Natural killer cell (primary cell): ENCODE results near the gene PTCH1. TPM values are rescaled to one million over a fixed set of nuclear protein-coding genes. Genes with fewer than 3 reads are reported as not detected.
A peak's percentile ranks its signal among the peaks of the same experiment; 100 is the strongest.

Experiments
- ATAC-seq, 3 donors: fragments of 150-1000 bp in 2 of 3; fragments of 200-7000 bp in 1 of 3; cut with Tn5 transposase; 1 replicate in 1 of 3; 2 replicates in 2 of 3; pipeline ENCODE4 v1.10.0; 2021; ENCODE audit warnings: mild to moderate bottlenecking in 2 of 3, moderate library complexity in 2 of 3
- DNase-seq, 2 donors: peaks; one replicate each; pipeline versions ENCODE4 v3.0.0 to v3.0.0-alpha.2; 2013 to 2021; ENCODE audit warnings: mixed read lengths in 1 of 2
- H3K27ac ChIP-seq: one replicate; pipeline ENCODE4 v1.5.1; 2013; ENCODE audit warnings: mild to moderate bottlenecking, low read length
- H3K27me3 ChIP-seq: one replicate; pipeline ENCODE4 v1.6.1; 2013; ENCODE audit warnings: low read length; ENCODE audit not compliant: control insufficient read depth, insufficient read depth
- H3K36me3 ChIP-seq: one replicate; pipeline ENCODE4 v1.6.1; 2013; ENCODE audit warnings: low read length; ENCODE audit not compliant: control insufficient read depth, insufficient read depth
- H3K4me1 ChIP-seq: one replicate; pipeline ENCODE4 v1.6.1; 2013; ENCODE audit warnings: low read length; ENCODE audit not compliant: control insufficient read depth, insufficient read depth
- H3K4me3 ChIP-seq: one replicate; pipeline ENCODE4 v1.5.1; 2013; ENCODE audit warnings: low read length
- H3K9me3 ChIP-seq: one replicate; pipeline ENCODE4 v1.6.1; 2013; ENCODE audit warnings: low read length; ENCODE audit not compliant: control insufficient read depth, insufficient read depth
- H3K27ac Mint-ChIP-seq, 2 donors: one replicate each; pipeline ENCODE4 v1.8.0; 2022; ENCODE audit warnings: mild to moderate bottlenecking in 2 of 2, mixed read lengths in 2 of 2, moderate library complexity in 1 of 2
- H3K27me3 Mint-ChIP-seq, 2 donors: one replicate each; pipeline ENCODE4 v1.8.0; 2022; ENCODE audit warnings: low read depth in 2 of 2, mixed read lengths in 2 of 2
- H3K36me3 Mint-ChIP-seq: one replicate; pipeline ENCODE4 v1.8.0; 2022; ENCODE audit warnings: mixed read lengths
- H3K4me1 Mint-ChIP-seq, 2 donors: one replicate each; pipeline ENCODE4 v1.8.0; 2022; ENCODE audit warnings: mixed read lengths in 2 of 2
- H3K4me3 Mint-ChIP-seq: one replicate; pipeline ENCODE4 v1.8.0; 2022; ENCODE audit warnings: mild to moderate bottlenecking, moderate library complexity, mixed read lengths
- H3K9me3 Mint-ChIP-seq, 2 donors: one replicate each; pipeline ENCODE4 v1.8.0; 2022; ENCODE audit warnings: mixed read lengths in 2 of 2
- CTCF ChIP-seq: fragments of 200-600 bp; IDR thresholded peaks from one replicate; pipeline ENCODE4 v1.8.0; 2022; ENCODE audit warnings: antibody characterized with exemption
- WGBS: methylation state at CpG from one replicate; pipeline ENCODE4 v1.1.7; 2013; ENCODE audit warnings: missing lambda C conversion rate; ENCODE audit not compliant: insufficient coverage; 5-methylcytosine and 5-hydroxymethylcytosine counted together
- intact Hi-C: fragments of 100-400 bp; cut with micrococcal nuclease; formaldehyde crosslinking; loops from one replicate; pipeline ENCODE4 v1.14.2; 2022
- total RNA-seq, 4 donors: library from RNA; stranded (reverse); fragments of 120-200 nt in 1 of 4; gene quantifications; one replicate each; pipeline versions ENCODE4 v1.2.3 to v1.2.4, GENCODE V29; 2013 to 2022

Gene PTCH1
- total RNA-seq, 3 donors from 2014 or later (not counting 1 experiment from before 2014, with no cell fraction given): 60.9 to 127 (median 82.1) TPM

GRCh38 chr9:95436416-95436815 is 80.4 kb downstream of the PTCH1 start:
- no peaks in the 10 kb centered on the region for H3K36me3 Mint-ChIP-seq
- H3K4me1 Mint-ChIP-seq: peaks cover 0 to 13% of the 10 kb centered on the region in 2 donors
- H3K4me3 Mint-ChIP-seq: no peak overlapping the region
- Histone ChIP-seq H3K9me3 (no peaks in the 10 kb centered on the region), H3K27me3 (peaks cover 2% of the 10 kb centered on the region), H3K4me1 (no peaks in the 10 kb centered on the region), H3K4me3 (no peak overlapping the region), H3K36me3 (no peaks in the 10 kb centered on the region), H3K27ac (no peak overlapping the region)
- intact Hi-C loops: no loop called here
- DNase-seq: no peak
- 87% methylated on average over 7 of the region's 7 CpGs for WGBS
- H3K27ac Mint-ChIP-seq: no peak overlapping the region
- no peak for ATAC-seq
- peaks cover 18% of the 10 kb centered on the region in 2 donors for H3K27me3 Mint-ChIP-seq
- no peak for TF ChIP-seq CTCF
- no peaks in the 10 kb centered on the region for H3K9me3 Mint-ChIP-seq

- Mint-ChIP-seq H3K36me3 (no peaks in the 10 kb centered on the region), H3K27me3 (peaks cover 18% of the 10 kb centered on the region in 2 donors), H3K27ac (no peak overlapping the region), H3K4me3 (no peak overlapping the region), H3K9me3 (no peaks in the 10 kb centered on the region), H3K4me1 (peaks cover 0 to 13% of the 10 kb centered on the region in 2 donors)
- no peaks in the 10 kb centered on the region for H3K9me3 ChIP-seq
- 84% methylated on average over 6 of the region's 6 CpGs for WGBS
- H3K27me3 ChIP-seq: peaks cover 2% of the 10 kb centered on the region
- H3K36me3 ChIP-seq: no peaks in the 10 kb centered on the region
- TF ChIP-seq CTCF: no peak
- no peak overlapping the region for H3K4me3 ChIP-seq
- intact Hi-C loops: no loop called here
- H3K4me1 ChIP-seq: no peaks in the 10 kb centered on the region
- H3K27ac ChIP-seq: no peak overlapping the region
- ATAC-seq (no peak), DNase-seq (peak in 1 of 2 donors; percentile 36)
Observed at GRCh38 chr9:95435074-95435728, 81.6 kb downstream of the PTCH1 start.

GRCh38 chr9:95434116-95435073 is 82.4 kb downstream of the PTCH1 start:
- no peak for TF ChIP-seq CTCF
- no peak for ATAC-seq
- Mint-ChIP-seq H3K9me3 (no peaks in the 10 kb centered on the region), H3K4me3 (no peak overlapping the region), H3K4me1 (peaks cover 0 to 13% of the 10 kb centered on the region in 2 donors), H3K27ac (no peak overlapping the region), H3K27me3 (peaks cover 14 to 17% of the 10 kb centered on the region in 2 donors), H3K36me3 (no peaks in the 10 kb centered on the region)
- Histone ChIP-seq H3K27me3 (peaks cover 2% of the 10 kb centered on the region), H3K36me3 (no peaks in the 10 kb centered on the region), H3K27ac (no peak overlapping the region), H3K9me3 (no peaks in the 10 kb centered on the region), H3K4me1 (no peaks in the 10 kb centered on the region), H3K4me3 (no peak overlapping the region)
- intact Hi-C loops: no loop called here
- WGBS: 70% methylated on average over 25 of the region's 25 CpGs
- no peak for DNase-seq
